Astrocyte (in vitro differentiated cells and primary cell): ENCODE results near the gene GTF2H3. TPM values are rescaled to one million over a fixed set of nuclear protein-coding genes. Genes with fewer than 3 reads are reported as not detected.

Experiments
- DNase-seq: peaks from one replicate; pipeline ENCODE4 v3.0.0-alpha.2; 2010; ENCODE audit warnings: low read depth
- FAIRE-seq: peaks from 2 replicates; lab custom pipeline; 2011; peaks lifted over from hg19 to GRCh38; lab: Jason Lieb, UNC
- H2AFZ ChIP-seq: 2 replicates; pipeline ENCODE4 v1.6.0; 2012; ENCODE audit warnings: low read depth, low read length, inconsistent platforms
- H3K27ac ChIP-seq: 2 replicates; pipeline ENCODE4 v1.5.1; 2011; ENCODE audit warnings: low read depth, low read length, inconsistent platforms
- H3K27me3 ChIP-seq: 2 replicates; pipeline ENCODE4 v1.6.0; 2011; ENCODE audit warnings: low read length, inconsistent platforms; ENCODE audit not compliant: insufficient read depth
- H3K36me3 ChIP-seq: 2 replicates; pipeline ENCODE4 v1.5.1; 2011; ENCODE audit warnings: low read length, inconsistent platforms; ENCODE audit not compliant: insufficient read depth
- H3K4me1 ChIP-seq: 2 replicates; pipeline ENCODE4 v1.5.1; 2011; ENCODE audit warnings: low read length, inconsistent platforms; ENCODE audit not compliant: insufficient read depth
- H3K4me2 ChIP-seq: 2 replicates; pipeline ENCODE4 v1.6.0; 2012; ENCODE audit warnings: low read length, inconsistent platforms
- H3K4me3 ChIP-seq: 2 replicates; pipeline ENCODE4 v1.5.1; 2011; ENCODE audit warnings: low read depth, mild to moderate bottlenecking, low read length, inconsistent platforms; ENCODE audit not compliant: insufficient read depth
- H3K79me2 ChIP-seq: 2 replicates; pipeline ENCODE4 v1.6.0; 2012; ENCODE audit warnings: mild to moderate bottlenecking, low read length, inconsistent platforms; ENCODE audit not compliant: insufficient read depth
- H3K9ac ChIP-seq: 2 replicates; pipeline ENCODE4 v1.6.0; 2012; ENCODE audit warnings: mild to moderate bottlenecking, low read length, inconsistent platforms
- H3K9me3 ChIP-seq: 2 replicates; pipeline ENCODE4 v1.5.1; 2012; ENCODE audit warnings: low read depth, mild to moderate bottlenecking, low read length, inconsistent platforms; ENCODE audit not compliant: insufficient read depth
- H4K20me1 ChIP-seq: 2 replicates; pipeline ENCODE4 v1.6.0; 2012; ENCODE audit warnings: low read length, inconsistent platforms; ENCODE audit not compliant: insufficient read depth
- H3K27ac Mint-ChIP-seq: one replicate; pipeline ENCODE4 v1.8.0; 2021; ENCODE audit warnings: mild to moderate bottlenecking, mixed read lengths; ENCODE audit not compliant: unreplicated experiment
- H3K27me3 Mint-ChIP-seq: one replicate; pipeline ENCODE4 v1.8.0; 2021; ENCODE audit warnings: low read depth, mixed read lengths; ENCODE audit not compliant: unreplicated experiment
- H3K36me3 Mint-ChIP-seq: one replicate; pipeline ENCODE4 v1.8.0; 2021; ENCODE audit warnings: low read depth, mixed read lengths; ENCODE audit not compliant: unreplicated experiment
- H3K4me1 Mint-ChIP-seq: one replicate; pipeline ENCODE4 v1.8.0; 2021; ENCODE audit warnings: low read depth, mixed read lengths; ENCODE audit not compliant: unreplicated experiment
- H3K4me3 Mint-ChIP-seq: one replicate; pipeline ENCODE4 v1.8.0; 2021; ENCODE audit warnings: mild to moderate bottlenecking, moderate library complexity, mixed read lengths; ENCODE audit not compliant: unreplicated experiment
- H3K9me3 Mint-ChIP-seq: one replicate; pipeline ENCODE4 v1.8.0; 2021; ENCODE audit warnings: mild to moderate bottlenecking, mixed read lengths; ENCODE audit not compliant: unreplicated experiment
- CTCF ChIP-seq: IDR thresholded peaks from 2 replicates; pipeline ENCODE4 v1.5.1; 2011; ENCODE audit warnings: low read depth, mild to moderate bottlenecking, inconsistent platforms, low read length, moderate library complexity; ENCODE audit not compliant: insufficient read depth
- EZH2 ChIP-seq: IDR thresholded peaks from 2 replicates; pipeline ENCODE4 v1.6.1; 2012; ENCODE audit warnings: mild to moderate bottlenecking, low read length, inconsistent platforms; ENCODE audit not compliant: insufficient read depth
- total RNA-seq: library from RNA; stranded (reverse); gene quantifications from 2 replicates; pipeline ENCODE4 v1.2.1, GENCODE V29; 2021

GTF2H3 gene
- total RNA-seq, 1 donor from 2014 or later: 41.2 TPM

GRCh38 chr12:123681605-123682004, 48.0 kb downstream of the GTF2H3 start:
- no peak overlapping the region for H3K4me2 ChIP-seq

GRCh38 chr12:123683964-123684363, 50.3 kb downstream of the GTF2H3 start:
- no peaks in the 10 kb centered on the region for H3K9me3 ChIP-seq
- FAIRE-seq (no peak), DNase-seq (no peak)
- H3K27me3 ChIP-seq: no peaks in the 10 kb centered on the region
- no peaks in the 10 kb centered on the region for H3K4me1 ChIP-seq
- H3K4me3 ChIP-seq: no peak overlapping the region
- no peaks in the 10 kb centered on the region for H3K79me2 ChIP-seq
- H3K27ac ChIP-seq: no peak overlapping the region
- TF ChIP-seq EZH2: no peak
- no peak for TF ChIP-seq CTCF
- H3K4me3 Mint-ChIP-seq: no peak overlapping the region
- H3K4me1 Mint-ChIP-seq: no peaks in the 10 kb centered on the region
- H3K9me3 Mint-ChIP-seq: no peaks in the 10 kb centered on the region
- H3K36me3 Mint-ChIP-seq: peaks cover 15% of the 10 kb centered on the region
- H3K9ac ChIP-seq: no peak overlapping the region
- H3K36me3 ChIP-seq: no peaks in the 10 kb centered on the region
- no peak overlapping the region for H3K4me2 ChIP-seq
- no peak overlapping the region for H3K27ac Mint-ChIP-seq
- no peak overlapping the region for H2AFZ ChIP-seq
- H3K27me3 Mint-ChIP-seq: no peaks in the 10 kb centered on the region
- H4K20me1 ChIP-seq: no peaks in the 10 kb centered on the region

More at GRCh38 chr12:123681605-123682004, 48.0 kb downstream of the GTF2H3 start:
- Mint-ChIP-seq H3K4me3 (no peak overlapping the region), H3K9me3 (no peaks in the 10 kb centered on the region), H3K27me3 (no peaks in the 10 kb centered on the region), H3K36me3 (peaks cover 17% of the 10 kb centered on the region), H3K4me1 (no peaks in the 10 kb centered on the region), H3K27ac (no peak overlapping the region)
- Histone ChIP-seq H3K27me3 (no peaks in the 10 kb centered on the region), H3K79me2 (no peaks in the 10 kb centered on the region), H2AFZ (no peak overlapping the region), H3K4me3 (no peak overlapping the region), H4K20me1 (no peaks in the 10 kb centered on the region), H3K9ac (no peak overlapping the region), H3K9me3 (no peaks in the 10 kb centered on the region), H3K27ac (no peak overlapping the region), H3K36me3 (no peaks in the 10 kb centered on the region), H3K4me1 (no peaks in the 10 kb centered on the region)
- no peak for FAIRE-seq
- DNase-seq: no peak
- TF ChIP-seq EZH2 (no peak), CTCF (no peak)

- FAIRE-seq: no peak
- H4K20me1 ChIP-seq: no peaks in the 10 kb centered on the region
- no peak overlapping the region for H3K27ac Mint-ChIP-seq
Observed at GRCh38 chr12:123686636-123687190, 53.1 kb downstream of the GTF2H3 start.

More at GRCh38 chr12:123686636-123687190, 53.1 kb downstream of the GTF2H3 start:
- Histone ChIP-seq H3K36me3 (no peaks in the 10 kb centered on the region), H3K79me2 (no peaks in the 10 kb centered on the region), H3K27ac (no peak overlapping the region), H3K9me3 (no peaks in the 10 kb centered on the region), H2AFZ (no peak overlapping the region), H3K4me1 (no peaks in the 10 kb centered on the region), H3K27me3 (no peaks in the 10 kb centered on the region), H3K4me3 (no peak overlapping the region), H3K4me2 (no peak overlapping the region), H3K9ac (no peak overlapping the region)
- no peaks in the 10 kb centered on the region for H3K27me3 Mint-ChIP-seq
- H3K4me3 Mint-ChIP-seq: no peak overlapping the region
- TF ChIP-seq CTCF (no peak), EZH2 (no peak)
- no peaks in the 10 kb centered on the region for H3K4me1 Mint-ChIP-seq
- no peaks in the 10 kb centered on the region for H3K9me3 Mint-ChIP-seq
- DNase-seq: no peak
- peaks cover 8% of the 10 kb centered on the region for H3K36me3 Mint-ChIP-seq
